Measurements from ENCODE around the gene ZSCAN30.

Gene ZSCAN30

DNA sequence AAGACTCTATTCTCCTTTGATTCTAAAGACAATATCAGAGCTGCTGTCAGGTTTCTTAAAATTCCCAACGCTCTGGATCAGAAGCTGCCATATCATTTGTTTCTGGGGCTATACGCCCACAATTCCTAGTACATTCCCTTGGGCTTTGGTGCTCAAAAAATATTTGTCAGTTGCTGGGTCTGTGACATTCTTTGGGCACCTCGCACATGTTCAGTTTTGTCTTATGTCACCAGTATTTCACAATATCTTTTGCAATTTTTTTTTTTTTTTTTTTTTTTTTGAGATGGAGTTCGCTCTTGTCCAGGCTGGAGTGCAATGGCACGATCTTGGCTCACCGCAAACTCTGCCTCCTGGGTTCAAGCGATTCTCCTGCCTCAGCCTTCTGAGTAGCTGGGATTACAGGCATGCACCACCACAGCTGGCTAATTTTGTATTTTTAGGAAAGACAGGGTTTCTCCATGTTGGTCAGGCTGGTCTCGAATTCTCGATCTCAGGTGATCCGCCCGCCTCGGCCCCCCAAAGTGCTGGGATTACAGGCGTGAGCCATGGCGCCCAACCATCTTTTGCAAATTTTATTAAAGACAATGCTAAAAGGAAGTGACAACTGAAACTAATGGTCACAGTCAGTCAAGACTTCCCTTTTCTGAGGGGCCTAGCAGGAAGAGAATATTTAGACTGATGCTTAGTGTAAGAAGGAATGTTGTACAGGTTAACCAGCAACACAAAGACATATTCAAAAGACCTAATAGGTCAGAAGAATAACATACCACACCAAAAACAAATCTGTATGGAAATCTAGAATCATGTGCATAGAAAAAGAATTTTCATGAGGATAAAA is 42.4 kb downstream of the ZSCAN30 start:
- TF ChIP-seq, protein P1, sequence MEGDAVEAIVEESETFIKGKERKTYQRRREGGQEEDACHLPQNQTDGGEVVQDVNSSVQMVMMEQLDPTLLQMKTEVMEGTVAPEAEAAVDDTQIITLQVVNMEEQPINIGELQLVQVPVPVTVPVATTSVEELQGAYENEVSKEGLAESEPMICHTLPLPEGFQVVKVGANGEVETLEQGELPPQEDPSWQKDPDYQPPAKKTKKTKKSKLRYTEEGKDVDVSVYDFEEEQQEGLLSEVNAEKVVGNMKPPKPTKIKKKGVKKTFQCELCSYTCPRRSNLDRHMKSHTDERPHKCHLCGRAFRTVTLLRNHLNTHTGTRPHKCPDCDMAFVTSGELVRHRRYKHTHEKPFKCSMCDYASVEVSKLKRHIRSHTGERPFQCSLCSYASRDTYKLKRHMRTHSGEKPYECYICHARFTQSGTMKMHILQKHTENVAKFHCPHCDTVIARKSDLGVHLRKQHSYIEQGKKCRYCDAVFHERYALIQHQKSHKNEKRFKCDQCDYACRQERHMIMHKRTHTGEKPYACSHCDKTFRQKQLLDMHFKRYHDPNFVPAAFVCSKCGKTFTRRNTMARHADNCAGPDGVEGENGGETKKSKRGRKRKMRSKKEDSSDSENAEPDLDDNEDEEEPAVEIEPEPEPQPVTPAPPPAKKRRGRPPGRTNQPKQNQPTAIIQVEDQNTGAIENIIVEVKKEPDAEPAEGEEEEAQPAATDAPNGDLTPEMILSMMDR (IDR thresholded peaks at IDR 0.05; ENCODE audit: borderline replicate concordance, insufficient read depth, low read depth, low read length) = no peak
- no peak overlapping the region for H3K4me3 ChIP-seq (ENCODE audit: low read depth, low read length)

GRCh38 chr18:35246831-35247230 is 43.2 kb downstream of the ZSCAN30 start:
- H3K4me3 ChIP-seq (ENCODE audit: low read depth, low read length) = no peak overlapping the region
- TF ChIP-seq, protein P1 (IDR thresholded peaks at IDR 0.05; ENCODE audit: borderline replicate concordance, insufficient read depth, low read depth, low read length) = no peak

- TF ChIP-seq, protein P1 (IDR thresholded peaks at IDR 0.05; ENCODE audit: borderline replicate concordance, insufficient read depth, low read depth, low read length) = no peak
- no peak overlapping the region for H3K4me3 ChIP-seq (ENCODE audit: low read depth, low read length)
These were observed 44.2 kb downstream of the ZSCAN30 start for GRCh38 chr18:35245719-35246317.

DNA sequence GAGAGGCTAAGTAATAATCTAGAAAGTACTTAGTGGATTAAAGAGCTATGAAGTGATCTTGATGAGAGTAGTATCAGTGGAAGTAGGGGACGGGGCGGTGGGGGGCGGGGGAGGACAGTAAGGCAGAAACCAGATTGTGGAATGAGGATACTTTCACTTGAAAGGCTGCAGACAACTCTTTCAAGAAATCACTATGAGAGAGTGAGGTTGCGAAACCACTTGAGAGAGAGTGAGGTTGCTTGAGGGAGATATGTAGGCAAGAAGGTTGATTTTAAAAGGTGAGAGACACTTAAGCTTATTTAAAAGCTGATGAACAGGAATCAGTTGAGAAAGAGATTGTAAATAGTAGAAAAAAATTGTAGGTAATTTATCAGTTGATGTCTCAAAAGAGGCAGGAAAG is 45.4 kb downstream of the ZSCAN30 start:
- no peak overlapping the region for H3K4me3 ChIP-seq (ENCODE audit: low read depth, low read length)
- TF ChIP-seq, protein P1 (IDR thresholded peaks at IDR 0.05; ENCODE audit: borderline replicate concordance, insufficient read depth, low read depth, low read length) = no peak

GRCh38 chr18:35242426-35242825 is 47.6 kb downstream of the ZSCAN30 start:
- no peak overlapping the region for H3K4me3 ChIP-seq (ENCODE audit: low read depth, low read length)
- TF ChIP-seq, protein P1 (IDR thresholded peaks at IDR 0.05; ENCODE audit: borderline replicate concordance, insufficient read depth, low read depth, low read length) = no peak

DNA sequence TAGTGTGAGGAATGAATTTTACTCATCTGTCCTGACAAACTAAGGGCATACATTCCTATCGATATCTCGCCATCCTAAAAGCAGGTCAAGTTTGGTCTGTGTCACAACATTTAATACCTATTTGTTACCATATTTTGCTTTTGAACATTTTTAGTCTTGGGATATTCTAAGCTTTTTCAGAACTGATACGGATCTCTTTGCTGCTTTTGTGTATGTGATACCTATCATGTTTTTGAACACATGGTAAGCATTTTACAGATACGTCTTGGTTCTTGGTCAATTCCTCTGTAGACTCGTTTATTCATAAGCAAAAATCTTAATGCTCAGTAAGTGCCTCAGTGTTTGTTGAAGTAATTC is 48.6 kb downstream of the ZSCAN30 start:
- peak overlapping the region; percentile 59 for H3K4me3 ChIP-seq (ENCODE audit: low read depth, low read length)

More for the DNA sequence above, 48.6 kb downstream of the ZSCAN30 start:
- TF ChIP-seq, protein P1 (IDR thresholded peaks at IDR 0.05; ENCODE audit: borderline replicate concordance, insufficient read depth, low read depth, low read length) = no peak
